Measurements from ENCODE around the gene UBTD1. TPM values are rescaled to one million over a fixed set of nuclear protein-coding genes. Genes with fewer than 3 reads are reported as not detected.

The UBTD1 gene
- total RNA-seq, 2 donors from 2014 or later: 19.1 to 19.3 TPM

GRCh38 chr10:97529685-97530465 lies 31.2 kb downstream of the UBTD1 start:
- Mint-ChIP-seq H3K27me3 (ENCODE audit: insufficient read depth) (no peaks in the 10 kb centered on the region), H3K4me3 (no peak overlapping the region), H3K27ac (no peak overlapping the region), H3K9me3 (peaks cover 26% of the 10 kb centered on the region), H3K36me3 (ENCODE audit: low read depth) (peaks cover 8% of the 10 kb centered on the region), H3K4me1 (peaks cover 9% of the 10 kb centered on the region)
- no peak overlapping the region for H3K4me3 ChIP-seq (ENCODE audit: low read length)
- H3K27me3 ChIP-seq (ENCODE audit: control insufficient read depth, insufficient read depth, low read length, poor library complexity, severe bottlenecking): no peaks in the 10 kb centered on the region
- no peak overlapping the region for H3K27ac ChIP-seq (ENCODE audit: low read depth, low read length)
- peaks cover 6% of the 10 kb centered on the region for H3K9me3 ChIP-seq (ENCODE audit: control insufficient read depth, low read length)
- no peak for TF ChIP-seq CTCF (conservative IDR thresholded peaks at IDR 0.05)
- H3K4me1 ChIP-seq (ENCODE audit: control insufficient read depth, insufficient read depth, low read length): no peaks in the 10 kb centered on the region
- no peak for DNase-seq
- WGBS, 2 experiments (ENCODE audit: insufficient coverage in 1 of 2, insufficient read length in 1 of 2): 91 to 92% methylated on average over 7 to 11 of the region's 14 CpGs
- H3K9ac ChIP-seq (ENCODE audit: extremely low read depth, low read length, poor library complexity, severe bottlenecking): no peak overlapping the region
- H3K36me3 ChIP-seq (ENCODE audit: control insufficient read depth, insufficient read depth, low read length): no peaks in the 10 kb centered on the region

- Histone ChIP-seq H3K4me3 (ENCODE audit: low read length) (no peak overlapping the region), H3K9me3 (ENCODE audit: control insufficient read depth, low read length) (peaks cover 6% of the 10 kb centered on the region), H3K36me3 (ENCODE audit: control insufficient read depth, insufficient read depth, low read length) (no peaks in the 10 kb centered on the region), H3K9ac (ENCODE audit: extremely low read depth, low read length, poor library complexity, severe bottlenecking) (no peak overlapping the region), H3K27me3 (ENCODE audit: control insufficient read depth, insufficient read depth, low read length, poor library complexity, severe bottlenecking) (no peaks in the 10 kb centered on the region), H3K27ac (ENCODE audit: low read depth, low read length) (no peak overlapping the region), H3K4me1 (ENCODE audit: control insufficient read depth, insufficient read depth, low read length) (no peaks in the 10 kb centered on the region)
- WGBS, 2 experiments (ENCODE audit: insufficient coverage in 1 of 2, insufficient read length in 1 of 2): 89 to 94% methylated on average over 4 to 10 of the region's 10 CpGs
- H3K4me1 Mint-ChIP-seq: peaks cover 9% of the 10 kb centered on the region
- peak overlapping the region; percentile 48 for H3K27ac Mint-ChIP-seq
- peak; percentile 29 for TF ChIP-seq CTCF (conservative IDR thresholded peaks at IDR 0.05)
- H3K4me3 Mint-ChIP-seq: no peak overlapping the region
- DNase-seq: peak; percentile 87
- H3K27me3 Mint-ChIP-seq (ENCODE audit: insufficient read depth): no peaks in the 10 kb centered on the region
- H3K36me3 Mint-ChIP-seq (ENCODE audit: low read depth): peaks cover 8% of the 10 kb centered on the region
- peaks cover 23% of the 10 kb centered on the region for H3K9me3 Mint-ChIP-seq
Observed at GRCh38 chr10:97531401-97531986, 32.8 kb downstream of the UBTD1 start.

GRCh38 chr10:97532935-97533671 lies 34.4 kb downstream of the UBTD1 start:
- Mint-ChIP-seq H3K4me1 (peaks cover 9% of the 10 kb centered on the region), H3K27ac (peak overlapping the region; percentile 83), H3K4me3 (no peak overlapping the region), H3K9me3 (peaks cover 14% of the 10 kb centered on the region), H3K36me3 (ENCODE audit: low read depth) (peaks cover 5% of the 10 kb centered on the region), H3K27me3 (ENCODE audit: insufficient read depth) (no peaks in the 10 kb centered on the region)
- H3K27me3 ChIP-seq (ENCODE audit: control insufficient read depth, insufficient read depth, low read length, poor library complexity, severe bottlenecking): no peaks in the 10 kb centered on the region
- no peak overlapping the region for H3K4me3 ChIP-seq (ENCODE audit: low read length)
- H3K9me3 ChIP-seq (ENCODE audit: control insufficient read depth, low read length): peaks cover 6% of the 10 kb centered on the region
- no peaks in the 10 kb centered on the region for H3K36me3 ChIP-seq (ENCODE audit: control insufficient read depth, insufficient read depth, low read length)
- no peak for TF ChIP-seq CTCF (conservative IDR thresholded peaks at IDR 0.05)
- no peak overlapping the region for H3K9ac ChIP-seq (ENCODE audit: extremely low read depth, low read length, poor library complexity, severe bottlenecking)
- no peak overlapping the region for H3K27ac ChIP-seq (ENCODE audit: low read depth, low read length)
- no peaks in the 10 kb centered on the region for H3K4me1 ChIP-seq (ENCODE audit: control insufficient read depth, insufficient read depth, low read length)
- peak; percentile 81 for DNase-seq
- 60 to 83% methylated on average over 3 to 12 of the region's 12 CpGs for WGBS, 2 experiments (ENCODE audit: insufficient coverage in 1 of 2, insufficient read length in 1 of 2)
